GM23338 (cell line): ENCODE measurements around the gene CSRP2. TPM values are rescaled to one million over a fixed set of nuclear protein-coding genes. Genes with fewer than 3 reads are reported as not detected.

Experiments used
- ATAC-seq: fragments of 200-7000 bp; cut with Tn5 transposase; 3 replicates; pipeline ENCODE4 v1.9.1; 2020
- DNase-seq: peaks from one replicate; pipeline ENCODE4 v3.0.0-alpha.2; 2015; ENCODE audit warnings: low spot score
- H2AFZ ChIP-seq: fragments of 200-600 bp; sonication (generic); 2 replicates; pipeline ENCODE4 v1.8.0; 2016; ENCODE audit warnings: antibody characterized with exemption, mild to moderate bottlenecking, moderate library complexity
- H3F3A ChIP-seq: fragments of 200-600 bp; sonication (generic); replicated peaks from 2 replicates; pipeline ENCODE4 v1.8.0; 2017; ENCODE audit warnings: antibody characterized with exemption, mixed run types, low read depth
- H3K27ac ChIP-seq: fragments of 200-600 bp; sonication (generic); 2 replicates; pipeline ENCODE4 v1.6.1; 2016; ENCODE audit warnings: low read depth
- H3K27me3 ChIP-seq: fragments of 200-600 bp; sonication (generic); 2 replicates; pipeline ENCODE4 v1.8.0; 2016; ENCODE audit warnings: mild to moderate bottlenecking, mixed run types, moderate library complexity; ENCODE audit not compliant: insufficient read depth
- H3K36me3 ChIP-seq: fragments of 200-600 bp; sonication (generic); 2 replicates; pipeline ENCODE4 v1.8.0; 2016; ENCODE audit warnings: mild to moderate bottlenecking; ENCODE audit not compliant: insufficient read depth
- H3K4me1 ChIP-seq: fragments of 200-600 bp; sonication (generic); 2 replicates; pipeline ENCODE4 v1.8.0; 2016; ENCODE audit warnings: mild to moderate bottlenecking, moderate library complexity; ENCODE audit not compliant: insufficient read depth
- H3K4me2 ChIP-seq: fragments of 200-600 bp; sonication (generic); 2 replicates; pipeline ENCODE4 v1.7.1; 2017; ENCODE audit warnings: mixed run types
- H3K4me3 ChIP-seq: fragments of 200-600 bp; sonication (generic); 2 replicates; pipeline ENCODE4 v1.6.1; 2016; ENCODE audit warnings: mixed run types
- H3K79me2 ChIP-seq: fragments of 200-600 bp; sonication (generic); replicated peaks from 2 replicates; pipeline ENCODE4 v1.8.0; 2017; ENCODE audit warnings: mild to moderate bottlenecking; ENCODE audit not compliant: insufficient read depth
- H3K9me2 ChIP-seq: fragments of 200-600 bp; sonication (generic); 2 replicates; pipeline ENCODE4 v1.8.0; 2017; ENCODE audit not compliant: insufficient read depth
- H4K20me1 ChIP-seq: fragments of 200-600 bp; sonication (generic); replicated peaks from 2 replicates; pipeline ENCODE4 v1.8.0; 2017; ENCODE audit warnings: mild to moderate bottlenecking; ENCODE audit not compliant: insufficient read depth
- H3K27ac Mint-ChIP-seq: 2 replicates; pipeline ENCODE4 v1.8.0; 2020; ENCODE audit warnings: inconsistent platforms, mild to moderate bottlenecking, moderate library complexity, mixed read lengths
- H3K27me3 Mint-ChIP-seq: 3 replicates; pipeline ENCODE4 v1.8.0; 2022; ENCODE audit warnings: low read depth, mild to moderate bottlenecking, moderate library complexity, mixed read lengths, inconsistent platforms; ENCODE audit not compliant: insufficient read depth, poor library complexity
- H3K36me3 Mint-ChIP-seq: 3 replicates; pipeline ENCODE4 v1.8.0; 2021; ENCODE audit warnings: low read depth, mild to moderate bottlenecking, inconsistent platforms, moderate library complexity, mixed read lengths
- H3K4me1 Mint-ChIP-seq: 3 replicates; pipeline ENCODE4 v1.8.0; 2020; ENCODE audit warnings: mild to moderate bottlenecking, inconsistent platforms, mixed read lengths
- H3K4me3 Mint-ChIP-seq: 3 replicates; pipeline ENCODE4 v1.8.0; 2021; ENCODE audit warnings: moderate library complexity, mild to moderate bottlenecking, inconsistent platforms, mixed read lengths
- H3K9me3 Mint-ChIP-seq: 3 replicates; pipeline ENCODE4 v1.8.0; 2020; ENCODE audit warnings: moderate library complexity, mild to moderate bottlenecking, inconsistent platforms, mixed read lengths
- CREB1 ChIP-seq: fragments of 250-450 bp; sonication (Bioruptor Pico); IDR thresholded peaks from 2 replicates; pipeline ENCODE4 v1.5.0; 2020; ENCODE audit warnings: low read depth, mild to moderate bottlenecking, moderate library complexity
- ETS1 ChIP-seq: IDR thresholded peaks from 2 replicates; pipeline ENCODE4 v1.6.1; 2016; ENCODE audit warnings: antibody characterized with exemption
- EZH2 ChIP-seq: fragments of 200-600 bp; sonication (generic); IDR thresholded peaks from one replicate; pipeline ENCODE4 v1.8.0; 2017; ENCODE audit warnings: antibody characterized with exemption, mild to moderate bottlenecking, low read depth; ENCODE audit not compliant: unreplicated experiment
- EZH2phosphoT487 ChIP-seq: fragments of 200-600 bp; sonication (generic); IDR thresholded peaks from one replicate; pipeline ENCODE4 v1.8.1; 2018; ENCODE audit warnings: antibody characterized with exemption; ENCODE audit not compliant: unreplicated experiment
- ZNF114 ChIP-seq: fragments of 250-450 bp; sonication (Bioruptor Pico); IDR thresholded peaks from 2 replicates; pipeline ENCODE4 v1.5.0; 2020; ENCODE audit warnings: mild to moderate bottlenecking, moderate library complexity
- ZNF462 ChIP-seq: fragments of 250-450 bp; sonication (Bioruptor Pico); IDR thresholded peaks from 2 replicates; pipeline ENCODE4 v1.5.0; 2020; ENCODE audit warnings: mild to moderate bottlenecking, moderate library complexity
- polyA plus RNA-seq: library from polyadenylated mRNA; unstranded; fragments of >200 nt; fragmentation: Nextera tagmentation; extraction: Ambion mirVana; gene quantifications from 2 replicates; pipeline ENCODE4 v1.2.1, GENCODE V29; 2016
- total RNA-seq: library from RNA; depleted of rRNA; stranded (reverse); fragments of >200 nt; shearing (Covaris generic); gene quantifications from 2 replicates; pipeline ENCODE4 v1.2.3, GENCODE V29; 2014

Gene CSRP2
- total and polyA plus RNA-seq, 2 experiments from 2014 or later: 166 to 315 TPM

GRCh38 chr12:76915361-76916169 is 36.7 kb upstream of the CSRP2 start (continued):
- TF ChIP-seq ZNF462 (CRISPR knock-in tag) (no peak), EZH2phosphoT487 (no peak)

GRCh38 chr12:76914102-76914859 is 35.5 kb upstream of the CSRP2 start:
- Histone ChIP-seq H3K79me2 (no peaks in the 10 kb centered on the region), H2AFZ (no peak overlapping the region), H4K20me1 (no peaks in the 10 kb centered on the region), H3F3A (no peaks in the 10 kb centered on the region), H3K9me2 (no peaks in the 10 kb centered on the region), H3K27ac (no peak overlapping the region), H3K27me3 (no peaks in the 10 kb centered on the region), H3K4me1 (peaks cover 29% of the 10 kb centered on the region), H3K4me3 (no peak overlapping the region), H3K4me2 (no peak overlapping the region), H3K36me3 (no peaks in the 10 kb centered on the region)
- H3K36me3 Mint-ChIP-seq: no peaks in the 10 kb centered on the region
- peaks cover 2% of the 10 kb centered on the region for H3K27me3 Mint-ChIP-seq
- no peak overlapping the region for H3K27ac Mint-ChIP-seq
- ATAC-seq: no peak
- no peak for DNase-seq
- H3K9me3 Mint-ChIP-seq: no peaks in the 10 kb centered on the region
- no peak overlapping the region for H3K4me3 Mint-ChIP-seq
- H3K4me1 Mint-ChIP-seq: peaks cover 29% of the 10 kb centered on the region
- TF ChIP-seq ZNF462 (CRISPR knock-in tag) (no peak), EZH2 (no peak), ETS1 (no peak), CREB1 (CRISPR knock-in tag) (no peak), ZNF114 (CRISPR knock-in tag) (no peak)
